HEK293T (cell line): ENCODE measurements around the gene MCL1.
"Not testable (repeated sequence)": the region's sequence is repeated elsewhere in the genome, so short reads cannot be mapped to it uniquely, and the experiment has no call there.

Experiments
- CTCF ChIA-PET: fragments of 350-600 bp; formaldehyde crosslinking; extraction: SDS; loops from one replicate; lab custom pipeline; 2021; ENCODE audit warnings: antibody characterized with exemption, inconsistent platforms; lab: Yijun Ruan, JAX
- POLR2A ChIA-PET: fragments of 350-600 bp; formaldehyde crosslinking; extraction: SDS; loops from one replicate; lab custom pipeline; 2020; ENCODE audit warnings: antibody characterized with exemption, inconsistent platforms; lab: Yijun Ruan, JAX
- DNase-seq: peaks from one replicate; pipeline ENCODE4 v3.0.0; 2012; ENCODE audit warnings: mixed read lengths; ENCODE audit errors: extremely low spot score
- ARNT ChIP-seq: fragments of 450-650 bp; IDR thresholded peaks from 2 replicates; pipeline ENCODE4 v1.6.1; 2017; ENCODE audit warnings: mild to moderate bottlenecking
- BHLHE40 ChIP-seq: fragments of 450-650 bp; IDR thresholded peaks from 2 replicates; pipeline ENCODE4 v1.6.1; 2016; ENCODE audit warnings: mild to moderate bottlenecking, moderate library complexity, borderline replicate concordance
- CTBP1 ChIP-seq: fragments of 450-650 bp; IDR thresholded peaks from 2 replicates; pipeline ENCODE4 v1.6.1; 2016; ENCODE audit warnings: borderline replicate concordance
- ELF4 ChIP-seq: fragments of 450-650 bp; IDR thresholded peaks from 2 replicates; pipeline ENCODE4 v1.6.1; 2017; ENCODE audit warnings: antibody characterized with exemption
- FOXA1 ChIP-seq: fragments of 450-650 bp; IDR thresholded peaks from 2 replicates; pipeline ENCODE4 v1.6.1; 2016; ENCODE audit warnings: mild to moderate bottlenecking
- FOXK2 ChIP-seq: fragments of 450-650 bp; IDR thresholded peaks from 2 replicates; pipeline ENCODE4 v1.6.1; 2016; ENCODE audit warnings: mild to moderate bottlenecking
- FOXM1 ChIP-seq: fragments of 450-650 bp; IDR thresholded peaks from 2 replicates; pipeline ENCODE4 v1.6.1; 2017; ENCODE audit warnings: mild to moderate bottlenecking, borderline replicate concordance
- HDGF ChIP-seq: fragments of 450-650 bp; IDR thresholded peaks from 2 replicates; pipeline ENCODE4 v1.6.1; 2017; ENCODE audit warnings: antibody characterized with exemption, borderline replicate concordance
- L3MBTL2 ChIP-seq: fragments of 450-650 bp; conservative IDR thresholded peaks from 2 replicates; pipeline ENCODE4 v1.6.1; 2016; ENCODE audit warnings: mild to moderate bottlenecking
- LEF1 ChIP-seq: fragments of 450-650 bp; IDR thresholded peaks from 2 replicates; pipeline ENCODE4 v1.6.1; 2017; ENCODE audit warnings: mild to moderate bottlenecking, borderline replicate concordance
- NFRKB ChIP-seq: fragments of 450-650 bp; IDR thresholded peaks from 2 replicates; pipeline ENCODE4 v1.6.1; 2016; ENCODE audit warnings: mild to moderate bottlenecking, moderate library complexity
- SP1 ChIP-seq: fragments of 450-650 bp; IDR thresholded peaks from 2 replicates; pipeline ENCODE4 v1.6.1; 2017
- SUZ12 ChIP-seq: fragments of 450-650 bp; IDR thresholded peaks from 2 replicates; pipeline ENCODE4 v1.6.1; 2016; ENCODE audit warnings: mild to moderate bottlenecking
- TARDBP ChIP-seq: fragments of 450-650 bp; IDR thresholded peaks from 2 replicates; pipeline ENCODE4 v1.6.1; 2016
- ZNF384 ChIP-seq: fragments of 450-650 bp; IDR thresholded peaks from 2 replicates; pipeline ENCODE4 v1.6.1; 2016
- TF ChIP-seq, protein P1 (sequence below): fragments of 450-650 bp; IDR thresholded peaks from 2 replicates; pipeline ENCODE4 v1.6.1; 2016

The MCL1 gene

DNA sequence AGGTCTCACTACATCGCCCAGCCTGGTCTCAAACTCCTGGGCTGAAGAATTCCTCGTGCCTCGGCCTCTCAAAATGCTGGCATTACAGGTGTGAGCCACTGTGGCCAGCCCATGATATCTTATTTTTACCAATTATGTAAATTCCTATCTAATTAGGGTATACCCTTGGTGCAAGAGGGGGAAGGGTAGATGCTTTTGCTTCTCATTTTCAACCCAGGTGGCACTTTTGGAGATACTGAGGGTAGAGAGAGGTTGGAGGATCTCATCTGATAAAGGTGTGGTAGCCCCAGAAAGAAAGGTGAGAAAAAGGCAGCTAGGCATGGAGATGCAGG is 32.6 kb upstream of the MCL1 start:
- ChIA-PET POLR2A (interaction anchor here (1.8 kb wide), 1 partner anchor 32 kb away, joined by 4 read pairs; the partner anchor contains the start of gene MCL1), CTCF (no interaction called here)
- TF ChIP-seq FOXA1 = no peak
- TF ChIP-seq, protein P1, sequence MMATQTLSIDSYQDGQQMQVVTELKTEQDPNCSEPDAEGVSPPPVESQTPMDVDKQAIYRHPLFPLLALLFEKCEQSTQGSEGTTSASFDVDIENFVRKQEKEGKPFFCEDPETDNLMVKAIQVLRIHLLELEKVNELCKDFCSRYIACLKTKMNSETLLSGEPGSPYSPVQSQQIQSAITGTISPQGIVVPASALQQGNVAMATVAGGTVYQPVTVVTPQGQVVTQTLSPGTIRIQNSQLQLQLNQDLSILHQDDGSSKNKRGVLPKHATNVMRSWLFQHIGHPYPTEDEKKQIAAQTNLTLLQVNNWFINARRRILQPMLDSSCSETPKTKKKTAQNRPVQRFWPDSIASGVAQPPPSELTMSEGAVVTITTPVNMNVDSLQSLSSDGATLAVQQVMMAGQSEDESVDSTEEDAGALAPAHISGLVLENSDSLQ = no peak
- no peak for TF ChIP-seq ARNT
- no peak for TF ChIP-seq HDGF
- no peak for TF ChIP-seq SUZ12
- DNase-seq = no peak

DNA sequence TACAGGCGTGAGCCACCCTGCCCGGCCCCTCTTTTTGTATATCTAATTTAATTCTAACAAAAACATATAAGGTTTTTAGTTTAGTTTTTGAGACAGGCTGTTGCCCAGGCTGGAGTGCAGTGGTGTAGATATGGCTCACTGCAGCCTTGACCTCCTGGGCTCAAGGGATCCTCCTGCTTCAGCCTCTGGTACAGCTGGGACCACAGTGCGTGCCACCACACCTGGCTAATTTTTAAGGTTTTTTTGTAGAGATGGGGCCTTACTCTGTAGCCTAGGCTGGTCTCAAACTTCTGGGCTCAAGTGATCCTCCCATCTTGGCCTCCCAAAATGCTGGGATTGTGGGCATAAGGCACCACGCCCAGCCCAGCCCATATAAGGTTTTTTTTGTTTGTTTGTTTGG is 31.2 kb upstream of the MCL1 start:
- DNase-seq = no peak
- CTCF ChIA-PET = interaction anchor here (1.3 kb wide), 1 partner anchor 11 kb away, joined by 5 read pairs; no protein-coding TSS in a partner anchor
- TF ChIP-seq ELF4 (no peak), CTBP1 (no peak), SP1 (no peak)
- POLR2A ChIA-PET = interaction anchor here (1.8 kb wide), 1 partner anchor 31 kb away, joined by 4 read pairs; the partner anchor contains the start of gene MCL1

DNA sequence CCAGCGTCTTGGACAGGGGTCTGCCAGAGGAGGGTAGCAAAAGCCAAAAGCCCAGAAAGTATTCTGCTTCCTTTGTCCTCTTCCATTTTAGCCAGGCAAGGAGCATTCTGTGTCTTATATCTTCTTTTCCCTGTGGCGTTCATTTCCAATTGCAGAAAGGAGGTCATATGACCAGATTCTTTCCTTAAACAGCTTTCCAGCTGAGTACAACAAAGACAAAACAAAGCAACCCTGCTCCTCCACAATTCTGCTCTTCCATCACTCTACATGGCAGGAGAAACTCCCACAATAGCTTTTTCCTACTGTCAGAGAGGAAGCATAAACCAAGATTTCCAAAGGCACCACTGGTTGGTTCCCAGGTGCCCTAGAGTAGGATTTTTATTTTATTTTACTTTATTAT is 30.3 kb upstream of the MCL1 start:
- TF ChIP-seq LEF1 (no peak), SUZ12 (no peak)
- DNase-seq = no peak
- CTCF ChIA-PET = interaction anchor here (1.3 to 1.5 kb wide), 2 partner anchors 10 to 12 kb away, joined by 3 to 5 read pairs; no protein-coding TSS in a partner anchor
- POLR2A ChIA-PET = interaction anchor here (1.5 to 8.8 kb wide), 2 partner anchors 20 to 31 kb away, joined by 5 to 63 read pairs; partner anchors contain the start of genes ENSA and MCL1

DNA sequence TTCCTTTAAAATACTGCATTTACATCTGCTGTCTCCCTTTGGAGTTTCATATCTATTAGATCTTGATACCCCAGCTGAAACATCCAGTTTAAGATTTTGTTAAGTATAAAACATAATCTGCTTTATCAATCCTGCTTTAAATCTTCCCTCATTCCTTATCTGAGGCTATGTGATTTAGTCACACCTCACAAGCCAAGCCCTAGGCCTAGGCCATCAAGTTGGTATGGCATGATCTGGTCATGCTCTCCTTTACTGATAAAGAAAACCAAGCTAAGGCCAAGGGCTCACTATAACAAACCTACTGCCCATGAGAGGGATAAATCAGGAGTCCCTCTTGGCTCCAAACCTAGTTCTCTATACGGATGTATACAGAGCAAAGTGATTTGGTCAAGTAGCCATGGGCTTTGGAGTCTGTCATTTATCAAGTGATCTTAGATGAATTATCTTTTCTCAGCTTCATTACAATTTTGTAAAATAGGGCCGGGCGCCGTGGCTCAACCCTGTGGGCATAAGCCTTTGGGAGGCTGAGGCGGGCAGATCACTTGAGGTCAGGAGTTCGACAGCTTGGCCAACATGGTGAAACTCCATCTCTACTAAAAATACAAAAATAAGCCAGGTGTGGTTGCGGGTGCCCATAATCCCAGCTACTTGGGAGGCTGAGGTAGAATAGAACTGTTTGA is 27.2 kb upstream of the MCL1 start:
- CTCF ChIA-PET = interaction anchor here (0.5 to 0.6 kb wide), 3 partner anchors 13 to 107 kb away, joined by 3 to 6 read pairs (median 3); no protein-coding TSS in a partner anchor
- no peak for DNase-seq
- POLR2A ChIA-PET = interaction anchor here (8.8 kb wide), 1 partner anchor 28 kb away, joined by 63 read pairs; the partner anchor contains the start of gene MCL1
- TF ChIP-seq CTBP1 = no peak
- TF ChIP-seq L3MBTL2 = no peak
- no peak for TF ChIP-seq SUZ12
- no peak for TF ChIP-seq BHLHE40
- TF ChIP-seq ZNF384 = no peak
- TF ChIP-seq ELF4 = no peak
- TF ChIP-seq, protein P1 = no peak
- TF ChIP-seq LEF1 = no peak
- TF ChIP-seq FOXM1 = no peak
- TF ChIP-seq NFRKB = no peak
- no peak for TF ChIP-seq SP1
- TF ChIP-seq FOXK2 = no peak
- no peak for TF ChIP-seq FOXA1
- no peak for TF ChIP-seq ARNT
- no peak for TF ChIP-seq TARDBP

DNA sequence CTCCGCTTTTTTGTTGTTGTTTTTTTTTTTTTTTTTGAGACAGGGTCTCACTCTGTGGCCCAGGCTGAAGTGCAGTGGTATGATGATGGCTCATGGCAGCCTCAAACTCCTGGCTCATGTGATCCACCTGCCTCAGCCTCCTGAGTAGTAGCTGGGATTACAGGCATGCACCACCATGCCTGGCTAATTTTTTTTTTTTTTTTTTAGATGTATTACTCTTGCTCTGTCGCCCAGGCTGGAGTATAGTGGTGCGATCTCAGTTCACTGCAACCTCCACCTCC is 26.0 kb upstream of the MCL1 start:
- ChIA-PET CTCF (interaction anchor here (0.7 to 1.0 kb wide), 2 partner anchors 16 to 44 kb away, joined by 4 to 5 read pairs; no protein-coding TSS in a partner anchor), POLR2A (interaction anchor here (0.5 to 8.8 kb wide), 4 partner anchors 15 to 45 kb away, joined by 3 to 63 read pairs (median 8); partner anchors contain the start of genes ENSA and MCL1)
- not testable (repeated sequence) for DNase-seq

DNA sequence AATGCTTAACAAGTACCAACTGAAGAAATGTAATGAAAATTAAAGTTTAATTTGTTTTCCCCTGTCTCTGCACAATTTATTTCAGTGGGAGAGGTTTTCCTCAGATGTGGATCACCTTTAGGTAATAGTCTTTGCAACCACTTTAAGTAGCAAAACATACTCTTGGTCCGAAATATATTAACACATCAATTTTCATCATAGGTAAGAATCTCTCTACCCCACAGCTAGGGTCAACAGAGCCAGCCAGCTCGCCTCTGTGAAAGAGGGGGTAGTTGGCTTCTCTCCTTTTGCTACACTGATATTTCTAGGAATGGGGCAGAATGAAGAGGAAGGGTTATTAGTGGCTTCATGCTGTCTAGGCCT is 24.8 kb upstream of the MCL1 start:
- POLR2A ChIA-PET = interaction anchor here (1.6 to 8.8 kb wide), 4 partner anchors 16 to 40 kb away, joined by 5 to 63 read pairs (median 9); partner anchors contain the start of genes ENSA and MCL1
- CTCF ChIA-PET = interaction anchor here (1.2 kb wide), 1 partner anchor 15 kb away, joined by 5 read pairs; no protein-coding TSS in a partner anchor
- DNase-seq = no peak
- TF ChIP-seq TARDBP (no peak), ELF4 (no peak), FOXK2 (no peak), CTBP1 (no peak), SUZ12 (no peak), ZNF384 (no peak)
- TF ChIP-seq, protein P1 = no peak

DNA sequence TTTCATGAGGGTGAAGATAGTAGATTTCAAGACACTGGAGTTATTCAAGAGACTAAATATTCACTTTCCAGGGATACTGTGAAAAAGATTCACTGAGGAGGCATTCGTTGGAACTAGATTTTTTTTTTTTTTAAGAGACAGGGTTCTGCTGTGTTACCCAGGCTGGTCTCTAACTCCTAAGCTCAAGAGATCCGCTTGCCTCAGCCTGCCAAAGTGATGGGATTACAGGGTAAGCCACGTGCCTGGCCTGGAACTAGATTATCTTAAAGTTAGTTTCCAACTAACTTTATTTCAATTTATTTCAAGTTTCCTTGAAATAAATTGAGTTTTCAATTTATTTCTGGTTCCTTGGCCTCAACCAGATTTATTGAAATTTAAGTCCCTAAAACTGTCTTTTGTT is 24.3 kb upstream of the MCL1 start:
- TF ChIP-seq FOXK2 (no peak), SP1 (no peak), SUZ12 (no peak), ELF4 (no peak), HDGF (no peak), L3MBTL2 (no peak)
- TF ChIP-seq, protein P1 = no peak
- ChIA-PET CTCF (interaction anchor here (1.2 kb wide), 1 partner anchor 16 kb away, joined by 5 read pairs; no protein-coding TSS in a partner anchor), POLR2A (interaction anchor here (0.7 to 8.8 kb wide), 6 partner anchors 11 to 40 kb away, joined by 3 to 63 read pairs (median 6); partner anchors contain the start of genes ENSA and MCL1)
- DNase-seq = no peak
